WTC11 (cell line): ENCODE measurements around the gene MORC1.

Experiments used
- NFE2L1 ChIP-seq: sonication (generic); formaldehyde crosslinking; IDR thresholded peaks from 2 replicates; pipeline ENCODE4 v1.8.1; 2023; ENCODE audit warnings: missing genetic modification reagents
- RELA ChIP-seq: sonication (generic); formaldehyde crosslinking; IDR thresholded peaks from 2 replicates; pipeline ENCODE4 v1.8.1; 2022; ENCODE audit warnings: missing genetic modification reagents, mild to moderate bottlenecking, borderline replicate concordance
- ZBTB21 ChIP-seq: sonication (generic); formaldehyde crosslinking; IDR thresholded peaks from 2 replicates; pipeline ENCODE4 v1.8.1; 2023; ENCODE audit warnings: mild to moderate bottlenecking, missing genetic modification reagents, borderline replicate concordance
- ZNF671 ChIP-seq: fragments of 250-450 bp; sonication (Bioruptor Pico); IDR thresholded peaks from 2 replicates; pipeline ENCODE4 v1.8.0; 2021; ENCODE audit warnings: mild to moderate bottlenecking
- TF ChIP-seq, protein P1 (sequence below): fragments of 200-600 bp; IDR thresholded peaks from 2 replicates; pipeline ENCODE4 v1.8.0; 2022; ENCODE audit warnings: antibody characterized with exemption
- TF ChIP-seq, protein P2 (sequence below): sonication (generic); formaldehyde crosslinking; IDR thresholded peaks from 2 replicates; pipeline ENCODE4 v1.8.0; 2023; ENCODE audit warnings: missing genetic modification reagents
- TF ChIP-seq, protein P3 (sequence below): sonication (generic); formaldehyde crosslinking; IDR thresholded peaks from 2 replicates; pipeline ENCODE4 v1.8.0; 2022; ENCODE audit warnings: mild to moderate bottlenecking, missing genetic modification reagents

DNA sequence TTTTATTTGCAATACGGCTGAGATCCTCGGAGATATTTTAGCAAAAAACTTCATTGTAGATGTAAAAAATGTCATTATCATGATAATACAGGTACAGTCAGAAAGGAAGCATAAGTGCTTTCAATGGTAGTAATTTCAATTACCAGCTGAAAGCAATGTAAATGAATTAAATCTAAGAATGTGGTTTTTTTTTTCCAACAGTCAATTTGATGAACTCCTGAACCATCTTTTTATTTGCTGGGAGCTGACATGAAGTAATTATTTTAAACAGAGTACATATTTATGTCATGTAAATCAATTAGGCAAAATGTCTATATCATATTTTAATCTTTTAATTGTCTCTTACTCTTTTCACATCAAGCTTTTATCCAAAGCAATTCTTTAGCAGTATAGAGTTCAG, 70.6 kb downstream of the MORC1 start:
- TF ChIP-seq, protein P1, sequence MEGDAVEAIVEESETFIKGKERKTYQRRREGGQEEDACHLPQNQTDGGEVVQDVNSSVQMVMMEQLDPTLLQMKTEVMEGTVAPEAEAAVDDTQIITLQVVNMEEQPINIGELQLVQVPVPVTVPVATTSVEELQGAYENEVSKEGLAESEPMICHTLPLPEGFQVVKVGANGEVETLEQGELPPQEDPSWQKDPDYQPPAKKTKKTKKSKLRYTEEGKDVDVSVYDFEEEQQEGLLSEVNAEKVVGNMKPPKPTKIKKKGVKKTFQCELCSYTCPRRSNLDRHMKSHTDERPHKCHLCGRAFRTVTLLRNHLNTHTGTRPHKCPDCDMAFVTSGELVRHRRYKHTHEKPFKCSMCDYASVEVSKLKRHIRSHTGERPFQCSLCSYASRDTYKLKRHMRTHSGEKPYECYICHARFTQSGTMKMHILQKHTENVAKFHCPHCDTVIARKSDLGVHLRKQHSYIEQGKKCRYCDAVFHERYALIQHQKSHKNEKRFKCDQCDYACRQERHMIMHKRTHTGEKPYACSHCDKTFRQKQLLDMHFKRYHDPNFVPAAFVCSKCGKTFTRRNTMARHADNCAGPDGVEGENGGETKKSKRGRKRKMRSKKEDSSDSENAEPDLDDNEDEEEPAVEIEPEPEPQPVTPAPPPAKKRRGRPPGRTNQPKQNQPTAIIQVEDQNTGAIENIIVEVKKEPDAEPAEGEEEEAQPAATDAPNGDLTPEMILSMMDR = no peak
- no peak for TF ChIP-seq NFE2L1 (CRISPR knock-in tag)
- TF ChIP-seq, protein P2, sequence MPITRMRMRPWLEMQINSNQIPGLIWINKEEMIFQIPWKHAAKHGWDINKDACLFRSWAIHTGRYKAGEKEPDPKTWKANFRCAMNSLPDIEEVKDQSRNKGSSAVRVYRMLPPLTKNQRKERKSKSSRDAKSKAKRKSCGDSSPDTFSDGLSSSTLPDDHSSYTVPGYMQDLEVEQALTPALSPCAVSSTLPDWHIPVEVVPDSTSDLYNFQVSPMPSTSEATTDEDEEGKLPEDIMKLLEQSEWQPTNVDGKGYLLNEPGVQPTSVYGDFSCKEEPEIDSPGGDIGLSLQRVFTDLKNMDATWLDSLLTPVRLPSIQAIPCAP (CRISPR knock-in tag) = no peak
- no peak for TF ChIP-seq ZNF671 (CRISPR knock-in tag)
- no peak for TF ChIP-seq ZBTB21 (CRISPR knock-in tag)
- TF ChIP-seq, protein P3, sequence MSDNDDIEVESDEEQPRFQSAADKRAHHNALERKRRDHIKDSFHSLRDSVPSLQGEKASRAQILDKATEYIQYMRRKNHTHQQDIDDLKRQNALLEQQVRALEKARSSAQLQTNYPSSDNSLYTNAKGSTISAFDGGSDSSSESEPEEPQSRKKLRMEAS (CRISPR knock-in tag) = no peak
- no peak for TF ChIP-seq RELA (CRISPR knock-in tag)
